Measurements from ENCODE around the gene C12orf42.

The C12orf42 gene

DNA sequence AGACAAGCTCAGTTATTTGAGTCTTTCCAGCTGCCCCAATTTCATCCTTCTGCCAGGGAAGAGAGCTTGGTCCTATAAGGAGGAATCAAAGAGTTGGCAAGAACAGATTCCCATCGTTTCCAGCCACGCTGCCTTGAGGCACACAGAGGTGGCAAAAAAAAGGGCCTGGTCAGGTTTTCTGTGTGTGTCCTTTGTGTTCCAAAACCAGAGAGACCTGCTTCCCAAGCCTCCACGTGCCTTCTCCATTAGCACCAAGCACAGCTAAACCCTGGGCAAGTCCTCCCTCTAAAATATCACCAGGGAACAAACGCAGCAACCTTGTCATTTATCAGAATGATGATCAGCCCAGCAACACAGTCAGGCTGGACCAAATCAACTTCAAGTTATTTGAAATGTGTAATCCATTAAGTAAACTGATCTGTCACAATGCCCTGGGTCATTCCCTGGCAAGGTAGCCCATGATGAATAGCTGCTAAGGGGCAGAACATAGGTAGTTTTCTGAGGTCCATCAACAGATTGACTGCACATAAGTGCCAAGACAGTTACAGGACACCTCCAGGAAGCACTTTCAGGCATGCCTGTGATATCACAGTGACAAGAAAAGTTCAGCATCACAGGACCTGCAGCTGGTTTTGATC is 28.6 kb upstream of the C12orf42 start:
- H3K79me2 ChIP-seq (ENCODE audit: insufficient read depth, low read length) = no peaks in the 10 kb centered on the region
- no peak overlapping the region for H3K9ac ChIP-seq (ENCODE audit: low read depth, low read length)
- H3K27ac ChIP-seq (ENCODE audit: low read length) = no peak overlapping the region
- no peaks in the 10 kb centered on the region for H3K36me3 ChIP-seq (ENCODE audit: insufficient read depth, low read length)
- TF ChIP-seq, protein P1, sequence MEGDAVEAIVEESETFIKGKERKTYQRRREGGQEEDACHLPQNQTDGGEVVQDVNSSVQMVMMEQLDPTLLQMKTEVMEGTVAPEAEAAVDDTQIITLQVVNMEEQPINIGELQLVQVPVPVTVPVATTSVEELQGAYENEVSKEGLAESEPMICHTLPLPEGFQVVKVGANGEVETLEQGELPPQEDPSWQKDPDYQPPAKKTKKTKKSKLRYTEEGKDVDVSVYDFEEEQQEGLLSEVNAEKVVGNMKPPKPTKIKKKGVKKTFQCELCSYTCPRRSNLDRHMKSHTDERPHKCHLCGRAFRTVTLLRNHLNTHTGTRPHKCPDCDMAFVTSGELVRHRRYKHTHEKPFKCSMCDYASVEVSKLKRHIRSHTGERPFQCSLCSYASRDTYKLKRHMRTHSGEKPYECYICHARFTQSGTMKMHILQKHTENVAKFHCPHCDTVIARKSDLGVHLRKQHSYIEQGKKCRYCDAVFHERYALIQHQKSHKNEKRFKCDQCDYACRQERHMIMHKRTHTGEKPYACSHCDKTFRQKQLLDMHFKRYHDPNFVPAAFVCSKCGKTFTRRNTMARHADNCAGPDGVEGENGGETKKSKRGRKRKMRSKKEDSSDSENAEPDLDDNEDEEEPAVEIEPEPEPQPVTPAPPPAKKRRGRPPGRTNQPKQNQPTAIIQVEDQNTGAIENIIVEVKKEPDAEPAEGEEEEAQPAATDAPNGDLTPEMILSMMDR (IDR thresholded peaks at IDR 0.05; ENCODE audit: borderline replicate concordance, extremely low read depth, low read length, poor library complexity, severe bottlenecking) = no peak
- TF ChIP-seq EZH2 (IDR thresholded peaks at IDR 0.05; ENCODE audit: borderline replicate concordance, low read depth, low read length, severe bottlenecking) = no peak
- H3K4me2 ChIP-seq (ENCODE audit: insufficient read depth, low read length) = no peak overlapping the region
- DNase-seq = no peak
- no peaks in the 10 kb centered on the region for H3K9me3 ChIP-seq (ENCODE audit: insufficient read depth, low read length, severe bottlenecking)
- H3K4me3 ChIP-seq (ENCODE audit: low read depth in 1 of 2, low read length in 2 of 2) = no peak overlapping the region
- no peaks in the 10 kb centered on the region for H4K20me1 ChIP-seq (ENCODE audit: insufficient read depth, low read length)
- ATAC-seq (ENCODE audit: insufficient read depth, low read depth) = no peak
- H2AFZ ChIP-seq (ENCODE audit: low read depth, low read length) = no peak overlapping the region
- H3K27me3 ChIP-seq (ENCODE audit: insufficient read depth, low read length, poor library complexity) = no peaks in the 10 kb centered on the region
- no peaks in the 10 kb centered on the region for H3K4me1 ChIP-seq (ENCODE audit: insufficient read depth, low read length)

- no peak for DNase-seq
- Histone ChIP-seq H3K4me2 (ENCODE audit: insufficient read depth, low read length) (no peak overlapping the region), H3K36me3 (ENCODE audit: insufficient read depth, low read length) (no peaks in the 10 kb centered on the region), H3K4me1 (ENCODE audit: insufficient read depth, low read length) (no peaks in the 10 kb centered on the region), H3K9me3 (ENCODE audit: insufficient read depth, low read length, severe bottlenecking) (no peaks in the 10 kb centered on the region), H4K20me1 (ENCODE audit: insufficient read depth, low read length) (no peaks in the 10 kb centered on the region), H2AFZ (ENCODE audit: low read depth, low read length) (no peak overlapping the region), H3K9ac (ENCODE audit: low read depth, low read length) (no peak overlapping the region), H3K79me2 (ENCODE audit: insufficient read depth, low read length) (no peaks in the 10 kb centered on the region), H3K27ac (ENCODE audit: low read length) (no peak overlapping the region), H3K27me3 (ENCODE audit: insufficient read depth, low read length, poor library complexity) (no peaks in the 10 kb centered on the region), H3K4me3 (ENCODE audit: low read depth in 1 of 2, low read length in 2 of 2) (no peak overlapping the region)
- ATAC-seq (ENCODE audit: insufficient read depth, low read depth) = no peak
- no peak for TF ChIP-seq EZH2 (IDR thresholded peaks at IDR 0.05; ENCODE audit: borderline replicate concordance, low read depth, low read length, severe bottlenecking)
These were observed 28.0 kb upstream of the C12orf42 start for GRCh38 chr12:103523771-103524170.

DNA sequence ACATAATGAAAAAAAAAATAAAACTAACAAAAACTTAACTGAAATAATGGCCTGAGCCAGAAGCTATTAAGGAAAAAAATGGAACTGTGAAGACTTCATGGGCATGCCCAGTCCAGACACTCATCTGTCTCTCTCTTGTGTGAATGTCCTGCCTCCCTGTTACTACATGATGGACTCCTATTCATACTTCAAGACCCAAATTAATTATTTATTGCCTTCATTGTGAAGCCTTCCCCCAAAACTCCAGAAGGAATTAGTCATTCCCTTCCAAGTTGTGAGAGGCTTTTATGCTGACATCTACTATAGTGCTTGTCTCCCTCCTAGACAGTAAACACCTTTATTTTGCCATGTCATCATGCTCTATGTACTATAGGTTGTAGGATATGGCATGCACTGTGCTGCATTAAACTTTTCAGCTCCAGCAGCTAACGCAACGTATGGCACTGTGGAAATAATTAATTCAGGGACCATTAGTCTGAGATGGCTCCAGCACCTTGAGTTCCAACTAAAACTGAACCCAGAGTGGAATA is 25.0 kb upstream of the C12orf42 start:
- Histone ChIP-seq H3K36me3 (ENCODE audit: insufficient read depth, low read length) (no peaks in the 10 kb centered on the region), H3K4me3 (ENCODE audit: low read depth in 1 of 2, low read length in 2 of 2) (no peak overlapping the region), H3K9ac (ENCODE audit: low read depth, low read length) (no peak overlapping the region), H3K79me2 (ENCODE audit: insufficient read depth, low read length) (no peaks in the 10 kb centered on the region), H3K27ac (ENCODE audit: low read length) (no peak overlapping the region), H3K4me2 (ENCODE audit: insufficient read depth, low read length) (no peak overlapping the region), H3K9me3 (ENCODE audit: insufficient read depth, low read length, severe bottlenecking) (no peaks in the 10 kb centered on the region), H4K20me1 (ENCODE audit: insufficient read depth, low read length) (no peaks in the 10 kb centered on the region), H3K4me1 (ENCODE audit: insufficient read depth, low read length) (no peaks in the 10 kb centered on the region), H2AFZ (ENCODE audit: low read depth, low read length) (no peak overlapping the region), H3K27me3 (ENCODE audit: insufficient read depth, low read length, poor library complexity) (peaks cover 3% of the 10 kb centered on the region)
- DNase-seq = no peak
- TF ChIP-seq, protein P1 (IDR thresholded peaks at IDR 0.05; ENCODE audit: borderline replicate concordance, extremely low read depth, low read length, poor library complexity, severe bottlenecking) = no peak
- no peak for TF ChIP-seq EZH2 (IDR thresholded peaks at IDR 0.05; ENCODE audit: borderline replicate concordance, low read depth, low read length, severe bottlenecking)
- ATAC-seq (ENCODE audit: insufficient read depth, low read depth) = no peak

GRCh38 chr12:103519632-103520031 is 23.9 kb upstream of the C12orf42 start:
- ATAC-seq (ENCODE audit: insufficient read depth, low read depth) (no peak), DNase-seq (no peak)
- Histone ChIP-seq H4K20me1 (ENCODE audit: insufficient read depth, low read length) (no peaks in the 10 kb centered on the region), H3K27me3 (ENCODE audit: insufficient read depth, low read length, poor library complexity) (peaks cover 3% of the 10 kb centered on the region), H3K79me2 (ENCODE audit: insufficient read depth, low read length) (no peaks in the 10 kb centered on the region), H3K36me3 (ENCODE audit: insufficient read depth, low read length) (no peaks in the 10 kb centered on the region), H3K4me3 (ENCODE audit: low read depth in 1 of 2, low read length in 2 of 2) (no peak overlapping the region), H3K27ac (ENCODE audit: low read length) (no peak overlapping the region), H3K4me2 (ENCODE audit: insufficient read depth, low read length) (no peak overlapping the region), H2AFZ (ENCODE audit: low read depth, low read length) (no peak overlapping the region), H3K9me3 (ENCODE audit: insufficient read depth, low read length, severe bottlenecking) (no peaks in the 10 kb centered on the region), H3K9ac (ENCODE audit: low read depth, low read length) (no peak overlapping the region), H3K4me1 (ENCODE audit: insufficient read depth, low read length) (no peaks in the 10 kb centered on the region)
- TF ChIP-seq, protein P1 (IDR thresholded peaks at IDR 0.05; ENCODE audit: borderline replicate concordance, extremely low read depth, low read length, poor library complexity, severe bottlenecking) = no peak
- TF ChIP-seq EZH2 (IDR thresholded peaks at IDR 0.05; ENCODE audit: borderline replicate concordance, low read depth, low read length, severe bottlenecking) = no peak
